Ovary (tissue), 9 donors: ENCODE results near the gene ARFRP1. TPM values are rescaled to one million over a fixed set of nuclear protein-coding genes. Genes with fewer than 3 reads are reported as not detected.
A peak's percentile ranks its signal among the peaks of the same experiment; 100 is the strongest.
"Not testable (repeated sequence)": the region's sequence is repeated elsewhere in the genome, so short reads cannot be mapped to it uniquely, and the experiment has no call there.

Experiments used
- DNase-seq, 5 donors: peaks; one replicate each; pipeline ENCODE4 v3.0.0-alpha.2; 2019 to 2020
- H3K27ac ChIP-seq, 2 donors: fragments of 200-600 bp; one replicate each; pipeline versions ENCODE4 v1.5.1 to v1.8.0; 2019 to 2022
- H3K27me3 ChIP-seq: fragments of 200-600 bp; one replicate; pipeline ENCODE4 v1.8.0; 2022
- H3K36me3 ChIP-seq: fragments of 200-600 bp; sonication (generic); one replicate; pipeline ENCODE4 v1.5.1; 2019
- H3K4me1 ChIP-seq: one replicate; pipeline ENCODE4 v1.8.1; 2013; ENCODE audit warnings: mild to moderate bottlenecking, moderate library complexity; ENCODE audit not compliant: insufficient read depth
- H3K4me3 ChIP-seq: fragments of 200-600 bp; sonication (generic); one replicate; pipeline ENCODE4 v1.5.1; 2017
- H3K9me3 ChIP-seq, 2 donors: fragments of 200-600 bp in 1 of 2; sonication (generic) in 1 of 2; one replicate each; pipeline versions ENCODE4 v1.5.1 to v1.8.1; 2013 to 2019; ENCODE audit warnings: mild to moderate bottlenecking in 1 of 2, moderate library complexity in 1 of 2
- EP300 ChIP-seq: sonication (generic); formaldehyde crosslinking; IDR thresholded peaks from one replicate; pipeline ENCODE4 v1.6.1; 2017; ENCODE audit warnings: antibody characterized with exemption
- POLR2A ChIP-seq: fragments of 450-650 bp; IDR thresholded peaks from one replicate; pipeline ENCODE4 v1.6.1; 2017; ENCODE audit warnings: antibody characterized with exemption, mild to moderate bottlenecking, moderate library complexity
- WGBS, 3 donors: extraction: QIAGEN DNeasy Blood & Tissue Kit in 1 of 3; methylation state at CpG; one replicate each; pipeline versions ENCODE4 v1.1.5 to v1.1.7; 2013 to 2017; 5-methylcytosine and 5-hydroxymethylcytosine counted together
- intact Hi-C, 4 donors: fragments of 100-400 bp; cut with DNase I; formaldehyde crosslinking; loops; one replicate each; pipeline versions ENCODE4 v1.11.0 to v1.15.1; 2022 to 2023
- polyA plus RNA-seq, 2 donors: library from polyadenylated mRNA; stranded (reverse); fragments of 200-250 nt in 1 of 2; fragments of 350-450 nt in 1 of 2; fragmentation: Illumina TruSeq in 1 of 2; extraction: RNeasy Lipid Tissue Mini Kit (QIAGEN cat#74804) in 1 of 2; gene quantifications; one replicate each; pipeline ENCODE4 v1.2.3, GENCODE V29; 2013 to 2014
- total RNA-seq, 7 donors: library from RNA; depleted of rRNA in 2 of 7; stranded (reverse); fragments of >200 nt in 2 of 7; fragmentation: NEBNext Ultra II Directional in 3 of 7; extraction: Animal tissue kit (Norgen Biotek cat#: 25700) in 3 of 7; gene quantifications; one replicate each; pipeline versions ENCODE4 v1.1.0 to v1.2.4, GENCODE V29; 2016 to 2023
- TF ChIP-seq, protein P1 (sequence below), 3 donors: fragments of 450-650 bp in 2 of 3; fragments of 200-600 bp in 1 of 3; IDR thresholded peaks; one replicate each; pipeline versions ENCODE4 v1.5.1 to v1.8.0; 2016 to 2022; ENCODE audit warnings: antibody characterized with exemption in 3 of 3, mild to moderate bottlenecking in 1 of 3
- donor health status: DM: no; HTN: no; CAD: no; lungs with moderate emphysema.
- donor health status: DM: no; HTN: no; CAD: no.
- donor health status: Bipolar disorder and iron deficiency.
- donor health status: DM: yes; HTN: yes; CAD: no.
- donor health status: DM: no; HTN: no; CAD: no.
- donor health status: DM: yes; HTN: yes; CAD: no.

The ARFRP1 gene
- total and polyA plus RNA-seq, 9 donors = 15.3 to 59.5 (median 47.2) TPM

DNA sequence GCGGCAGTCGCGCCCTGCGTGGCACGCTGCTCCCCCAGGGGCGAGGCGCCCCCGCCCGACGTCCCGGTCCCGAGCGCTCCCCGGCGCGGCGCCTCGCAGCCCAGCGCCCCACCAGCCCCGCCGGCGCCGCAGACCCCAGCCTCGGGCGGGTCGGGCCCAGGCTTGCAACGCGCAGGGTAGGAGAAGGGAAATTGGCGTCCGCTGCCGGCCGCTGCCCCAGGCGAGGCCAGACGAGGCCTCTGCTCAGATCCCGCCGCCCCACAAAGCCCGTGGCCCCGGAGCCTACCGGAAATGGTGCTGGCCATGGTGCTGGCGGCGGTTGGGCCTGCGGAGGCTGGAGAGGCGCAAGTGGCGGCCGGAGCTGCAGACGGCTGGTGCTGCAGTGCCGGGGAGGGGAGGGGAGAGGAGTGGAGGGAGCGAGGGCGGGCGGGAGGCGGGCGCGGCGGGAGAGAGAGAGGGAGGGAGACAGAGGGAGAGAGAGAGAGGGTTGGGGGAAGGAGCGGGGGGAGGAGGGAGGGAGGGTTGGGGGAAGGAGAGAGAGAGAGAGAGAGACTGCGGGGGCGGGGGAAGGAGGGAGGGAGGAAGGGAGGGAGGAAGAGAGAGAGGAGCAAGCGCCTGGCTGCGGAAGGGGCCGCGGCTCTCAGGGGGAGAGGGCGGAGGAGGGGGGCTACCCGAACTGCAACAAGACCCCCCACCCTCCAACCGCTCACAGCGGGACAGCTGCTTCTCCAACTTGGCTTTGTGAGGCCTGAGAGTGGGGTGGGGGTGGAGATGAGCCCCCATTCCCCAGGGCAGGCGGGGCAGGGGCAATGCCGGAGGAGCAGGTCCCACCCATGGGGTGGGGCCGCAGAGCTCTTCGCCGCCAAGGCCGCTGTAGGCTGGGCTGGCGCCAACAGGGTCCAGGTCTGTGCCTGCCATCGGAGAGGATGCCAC is 54.5 kb downstream of the ARFRP1 start, which contains the start of gene STMN3:
TSS of gene STMN3 (minus strand) at position 384 of the 933 bp plus-strand sequence. CDS start at position 305, 79 bp downstream.
- Histone ChIP-seq H3K36me3 (no peaks in the 10 kb centered on the region), H3K9me3 (no peaks in the 10 kb centered on the region), H3K27ac (peak within 1 kb of the TSS in 1 of 2 donors; percentile 41), H3K27me3 (no peaks in the 10 kb centered on the region), H3K4me3 (peak within 1 kb of the TSS; percentile 41), H3K4me1 (peaks cover 21% of the 10 kb centered on the region)
- intact Hi-C loops = no loop called here
- TF ChIP-seq, protein P1, sequence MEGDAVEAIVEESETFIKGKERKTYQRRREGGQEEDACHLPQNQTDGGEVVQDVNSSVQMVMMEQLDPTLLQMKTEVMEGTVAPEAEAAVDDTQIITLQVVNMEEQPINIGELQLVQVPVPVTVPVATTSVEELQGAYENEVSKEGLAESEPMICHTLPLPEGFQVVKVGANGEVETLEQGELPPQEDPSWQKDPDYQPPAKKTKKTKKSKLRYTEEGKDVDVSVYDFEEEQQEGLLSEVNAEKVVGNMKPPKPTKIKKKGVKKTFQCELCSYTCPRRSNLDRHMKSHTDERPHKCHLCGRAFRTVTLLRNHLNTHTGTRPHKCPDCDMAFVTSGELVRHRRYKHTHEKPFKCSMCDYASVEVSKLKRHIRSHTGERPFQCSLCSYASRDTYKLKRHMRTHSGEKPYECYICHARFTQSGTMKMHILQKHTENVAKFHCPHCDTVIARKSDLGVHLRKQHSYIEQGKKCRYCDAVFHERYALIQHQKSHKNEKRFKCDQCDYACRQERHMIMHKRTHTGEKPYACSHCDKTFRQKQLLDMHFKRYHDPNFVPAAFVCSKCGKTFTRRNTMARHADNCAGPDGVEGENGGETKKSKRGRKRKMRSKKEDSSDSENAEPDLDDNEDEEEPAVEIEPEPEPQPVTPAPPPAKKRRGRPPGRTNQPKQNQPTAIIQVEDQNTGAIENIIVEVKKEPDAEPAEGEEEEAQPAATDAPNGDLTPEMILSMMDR (IDR thresholded peaks at IDR 0.05) = no peak
- TF ChIP-seq POLR2A (peak; percentile 26), EP300 (no peak)
- WGBS, 3 donors = 1 to 3% (median 1%) methylated on average over 17 to 73 of the region's 73 CpGs
- peak; percentile 93 to 97 (median 94) for DNase-seq

DNA sequence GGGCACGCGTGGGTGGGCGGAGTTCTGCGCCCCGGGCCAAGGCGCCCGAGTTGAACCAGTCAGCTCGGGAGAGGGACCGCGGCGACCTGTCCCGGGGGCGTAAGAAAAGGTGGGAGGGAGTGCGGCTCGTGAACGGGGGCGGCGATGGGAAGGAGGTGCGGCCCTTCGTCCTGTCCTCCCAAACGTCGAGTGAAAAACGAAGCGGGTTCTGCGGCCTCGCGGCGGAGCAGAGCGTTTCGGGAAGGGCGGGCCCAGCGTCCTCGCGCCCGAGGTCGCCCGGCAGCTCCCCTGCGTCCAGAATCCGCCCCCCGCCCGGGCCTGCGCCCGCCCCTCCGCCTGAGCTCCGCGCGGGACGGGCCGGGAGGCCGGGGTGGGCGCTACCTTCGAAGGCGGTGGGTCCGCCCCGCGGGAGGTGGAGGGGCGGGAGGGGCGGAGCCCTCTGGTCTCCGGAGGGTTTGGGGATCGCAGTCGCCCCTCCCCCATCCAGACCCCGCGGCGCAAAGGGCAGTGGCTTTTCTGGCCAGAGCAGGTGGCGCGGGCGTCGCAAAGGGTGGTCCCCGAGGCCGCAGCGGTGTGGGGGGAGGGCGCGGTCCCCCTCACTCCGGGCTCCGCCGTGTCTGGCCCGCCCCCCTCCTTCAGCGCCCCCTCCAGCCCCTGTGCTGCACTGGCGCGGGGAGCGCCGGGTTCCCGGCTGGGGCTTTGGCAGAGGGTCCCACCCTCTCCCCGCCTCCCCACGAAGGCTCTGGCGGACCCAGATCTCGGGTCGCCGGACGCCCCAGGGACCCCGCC is 55.4 kb downstream of the ARFRP1 start:
- intact Hi-C loops = no loop called here
- no peak for TF ChIP-seq POLR2A
- TF ChIP-seq, protein P1 (IDR thresholded peaks at IDR 0.05) = no peak
- TF ChIP-seq EP300 = no peak
- Histone ChIP-seq H3K27ac (no peak overlapping the region), H3K36me3 (no peaks in the 10 kb centered on the region), H3K4me1 (peaks cover 19% of the 10 kb centered on the region), H3K4me3 (peak overlapping the region; percentile 41), H3K9me3 (no peaks in the 10 kb centered on the region), H3K27me3 (no peaks in the 10 kb centered on the region)
- 0% methylated on average over 53 to 91 of the region's 91 CpGs for WGBS, 3 donors
- DNase-seq = peak; percentile 46 to 77 (median 73)

DNA sequence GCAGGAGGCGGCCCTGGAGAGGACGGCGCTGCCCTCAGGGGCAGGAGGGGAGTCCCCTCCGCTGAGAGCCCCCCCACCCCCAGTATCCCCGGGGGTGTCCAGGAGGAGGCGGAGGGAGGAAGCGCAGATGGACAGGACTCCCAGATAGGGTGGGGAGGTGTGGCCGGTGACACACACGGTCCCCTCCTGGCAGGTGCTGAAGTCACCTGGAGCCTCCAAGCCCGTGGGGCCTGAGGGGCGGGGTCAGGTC is 55.9 kb downstream of the ARFRP1 start:
- Histone ChIP-seq H3K4me3 (peak overlapping the region; percentile 41), H3K27me3 (no peaks in the 10 kb centered on the region), H3K4me1 (peaks cover 15% of the 10 kb centered on the region), H3K36me3 (no peaks in the 10 kb centered on the region), H3K27ac (no peak overlapping the region), H3K9me3 (no peaks in the 10 kb centered on the region)
- 6 to 20% (median 9%) methylated on average over 9 to 11 of the region's 11 CpGs for WGBS, 3 donors
- TF ChIP-seq, protein P1 (IDR thresholded peaks at IDR 0.05) = no peak
- TF ChIP-seq POLR2A (no peak), EP300 (no peak)
- intact Hi-C loops = no loop called here
- DNase-seq = peak in 2 of 5 donors; percentile 47 to 73

DNA sequence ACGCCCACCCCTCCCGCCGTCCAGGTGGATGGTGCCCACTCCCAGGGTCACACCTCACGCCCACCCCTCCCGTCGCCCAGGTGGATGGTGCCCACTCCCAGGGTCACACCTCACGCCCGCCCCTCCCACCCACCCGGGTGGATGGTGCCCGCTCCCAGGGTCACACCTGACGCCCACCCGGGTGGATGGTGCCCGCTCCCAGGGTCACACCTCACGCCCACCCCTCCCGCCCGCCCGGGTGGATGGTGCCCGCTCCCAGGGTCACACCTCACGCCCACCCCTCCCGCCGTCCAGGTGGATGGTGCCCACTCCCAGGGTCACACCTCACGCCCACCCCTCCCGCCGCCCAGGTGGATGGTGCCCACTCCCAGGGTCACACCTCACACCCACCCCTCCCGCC is 57.3 kb downstream of the ARFRP1 start:
- H3K36me3 ChIP-seq, H3K9me3 ChIP-seq, DNase-seq, H3K4me3 ChIP-seq, intact Hi-C loops, H3K27me3 ChIP-seq, H3K27ac ChIP-seq: not testable (repeated sequence)
- peaks cover 15% of the 10 kb centered on the region for H3K4me1 ChIP-seq
- 36 to 80% (median 38%) methylated on average over 6 to 25 of the region's 25 CpGs for WGBS, 3 donors
